GM21717 (cell line): ENCODE measurements around the gene EBP.
"Not testable (repeated sequence)": the region's sequence is repeated elsewhere in the genome, so short reads cannot be mapped to it uniquely, and the experiment has no call there.

Source experiments
- ATAC-seq: cut with Tn5 transposase; IDR thresholded peaks from one replicate; pipeline ENCODE4 v1.9.1; 2021; ENCODE audit warnings: mild to moderate bottlenecking, moderate library complexity; ENCODE audit not compliant: unreplicated experiment

Gene EBP

GRCh38 chrX:48520976-48521352, 644 bp upstream of the EBP start:
- no peak for ATAC-seq

GRCh38 chrX:48522291-48522690, 683 bp downstream of the EBP start:
- ATAC-seq, result no peak

- no peak for ATAC-seq
Observed at GRCh38 chrX:48523682-48524081, 2.1 kb downstream of the EBP start.

GRCh38 chrX:48525853-48526252, 4.2 kb downstream of the EBP start:
- ATAC-seq, result not testable (repeated sequence)

GRCh38 chrX:48530736-48531135, 9.1 kb downstream of the EBP start:
- no peak for ATAC-seq

- no peak for ATAC-seq
Observed at GRCh38 chrX:48531358-48531959, 9.9 kb downstream of the EBP start.

GRCh38 chrX:48532161-48532560, 10.6 kb downstream of the EBP start:
- no peak for ATAC-seq

GRCh38 chrX:48533165-48533564, 11.6 kb downstream of the EBP start:
- no peak for ATAC-seq

- ATAC-seq, result no peak
Observed at GRCh38 chrX:48538641-48539344, 17.2 kb downstream of the EBP start.

- ATAC-seq, result peak; percentile 78
Observed at GRCh38 chrX:48539345-48540027, 17.9 kb downstream of the EBP start, which contains the start of gene TBC1D25. TSS of gene TBC1D25 (plus strand) at chrX:48539714. CDS start at chrX:48539798, 84 bp downstream.

- peak; percentile 29 for ATAC-seq
Observed at GRCh38 chrX:48540028-48540375, 18.4 kb downstream of the EBP start.

GRCh38 chrX:48540480-48540879, 18.9 kb downstream of the EBP start:
- no peak for ATAC-seq

- ATAC-seq, result no peak
Observed at GRCh38 chrX:48541140-48541814, 19.7 kb downstream of the EBP start.

GRCh38 chrX:48548871-48549270, 27.3 kb downstream of the EBP start:
- no peak for ATAC-seq

GRCh38 chrX:48555731-48556325, 34.2 kb downstream of the EBP start:
- ATAC-seq, result not testable (repeated sequence)

GRCh38 chrX:48558271-48558670, 36.7 kb downstream of the EBP start:
- no peak for ATAC-seq

- ATAC-seq, result no peak
Observed at GRCh38 chrX:48559636-48560035, 38.0 kb downstream of the EBP start.

GRCh38 chrX:48560056-48560455, 38.4 kb downstream of the EBP start:
- no peak for ATAC-seq

- no peak for ATAC-seq
Observed at GRCh38 chrX:48560681-48561080, 39.1 kb downstream of the EBP start.

- ATAC-seq, result no peak
Observed at GRCh38 chrX:48569958-48570357, 48.4 kb downstream of the EBP start.

GRCh38 chrX:48573690-48574269, 52.2 kb downstream of the EBP start:
- ATAC-seq, result no peak
